Ramos (cell line): ENCODE results near the gene CDH13.
"Not testable (repeated sequence)": the region's sequence is repeated elsewhere in the genome, so short reads cannot be mapped to it uniquely, and the experiment has no call there.

Source experiments
- in situ Hi-C: fragments of 300-500 bp; cut with MboI; formaldehyde crosslinking; loops from one replicate; pipeline ENCODE4 v1.14.3; 2022; ENCODE audit warnings: low sequenced_read_pairs; ENCODE audit not compliant: unreplicated experiment

The CDH13 gene

GRCh38 chr16:82911925-82912324 lies 285.2 kb downstream of the CDH13 start:
- in situ Hi-C loops = no loop called here

- in situ Hi-C loops = no loop called here
Measured at GRCh38 chr16:82915139-82915824, 288.5 kb downstream of the CDH13 start.

GRCh38 chr16:82917886-82918595 lies 291.3 kb downstream of the CDH13 start:
- in situ Hi-C loops = no loop called here

DNA sequence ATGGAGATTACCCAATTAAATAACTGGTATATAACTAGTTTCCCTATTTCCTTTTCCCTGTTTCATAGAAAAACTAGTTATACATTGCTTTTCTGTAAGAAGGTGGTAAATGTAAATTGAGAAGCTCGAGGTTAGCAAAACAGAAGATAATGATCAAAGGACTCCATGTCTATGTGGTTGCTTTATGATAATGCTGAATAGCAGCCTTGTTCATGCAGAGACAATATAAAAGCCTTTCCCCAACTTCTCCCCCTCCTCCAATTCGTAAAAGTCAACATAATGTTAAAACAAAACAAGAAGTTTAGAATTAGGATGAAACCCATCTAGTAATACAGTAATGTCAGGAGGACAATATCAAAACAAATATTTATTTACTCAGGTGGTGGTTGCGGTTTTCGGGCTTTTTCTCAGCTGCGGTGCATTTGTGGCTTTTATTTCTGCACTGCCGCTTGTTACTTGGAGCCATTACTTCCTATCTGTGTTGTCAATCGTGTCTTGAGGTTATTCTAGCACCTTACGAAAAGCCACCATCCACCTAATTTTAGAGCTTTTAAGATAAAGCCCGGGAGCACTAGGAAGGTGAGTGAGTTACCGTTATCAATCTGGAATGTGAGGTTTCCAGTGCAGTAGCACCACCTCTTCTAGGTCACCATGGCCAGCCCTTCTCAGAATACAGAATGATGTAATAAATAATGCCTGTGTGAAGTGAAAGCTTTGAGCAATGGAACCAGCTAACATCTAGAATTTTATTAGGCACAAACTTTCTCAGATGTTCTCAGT lies 297.5 kb downstream of the CDH13 start:
- in situ Hi-C loops = no loop called here

DNA sequence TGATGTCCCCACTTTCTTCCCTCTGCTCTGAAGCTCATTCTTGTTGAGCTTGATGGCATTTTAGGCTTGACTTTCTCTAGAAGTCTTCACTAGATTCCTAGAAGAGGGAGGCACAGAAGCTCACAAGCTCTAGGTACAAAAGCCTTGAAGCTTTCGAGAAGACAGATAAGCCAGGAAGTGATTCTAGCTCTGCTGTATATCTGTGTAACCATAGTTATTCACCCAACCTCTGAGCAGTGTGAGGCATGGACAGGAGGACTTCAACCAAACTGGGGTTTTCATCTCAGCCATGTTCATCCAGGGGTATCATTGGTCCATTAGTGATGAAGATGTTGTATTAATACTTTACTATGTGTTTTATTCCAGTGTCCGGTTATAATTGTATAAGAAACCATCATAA lies 299.7 kb downstream of the CDH13 start:
- in situ Hi-C loops = no loop called here

GRCh38 chr16:82933933-82934332 lies 307.2 kb downstream of the CDH13 start:
- in situ Hi-C loops = not testable (repeated sequence)

DNA sequence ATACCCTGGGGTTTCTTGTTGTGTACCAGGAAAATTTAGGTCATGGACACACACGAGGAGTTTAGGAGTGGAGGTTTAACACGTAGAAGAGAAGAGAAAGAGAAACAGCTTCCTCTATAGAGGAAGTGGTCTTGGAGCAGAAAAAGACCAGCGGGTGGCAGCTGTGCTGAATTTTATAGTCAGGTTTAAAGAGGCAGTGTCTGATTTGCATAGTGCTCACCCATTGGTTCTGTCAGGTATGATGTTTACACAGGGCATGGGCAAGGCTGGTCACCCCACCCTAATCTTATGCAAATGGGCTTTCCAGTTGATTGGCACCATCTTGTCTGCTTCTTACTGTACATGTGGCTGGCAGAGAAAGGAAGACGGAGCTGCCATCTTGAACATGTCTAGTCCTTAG lies 309.0 kb downstream of the CDH13 start:
- in situ Hi-C loops = no loop called here

DNA sequence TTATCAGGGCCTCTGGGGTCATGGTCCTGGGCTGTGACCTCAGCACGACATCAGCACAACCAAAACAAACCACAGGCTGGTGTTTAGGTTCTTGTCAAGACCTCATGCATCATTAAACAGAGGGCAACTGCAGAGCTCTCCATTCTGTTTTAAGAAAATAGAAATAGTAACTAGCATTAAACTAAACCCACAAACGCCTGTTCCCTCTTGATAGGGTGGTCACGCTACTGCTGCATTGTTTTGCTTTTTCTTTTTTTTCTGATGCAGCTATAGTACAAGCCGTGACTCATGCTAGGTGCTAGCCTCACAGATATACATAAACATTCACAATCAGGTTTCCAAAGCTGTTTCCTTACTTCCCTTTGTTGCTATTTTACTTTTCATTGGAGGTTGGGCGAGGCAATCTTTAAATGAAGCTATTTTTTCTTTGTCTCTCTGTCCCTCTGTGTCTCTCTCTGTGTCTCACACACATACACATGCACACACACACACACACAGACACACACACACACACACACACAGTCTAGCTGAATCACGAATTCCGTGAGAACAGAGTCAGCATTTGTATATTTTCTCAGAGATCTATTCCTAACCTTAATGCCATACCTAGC lies 310.3 kb downstream of the CDH13 start:
- in situ Hi-C loops = no loop called here

DNA sequence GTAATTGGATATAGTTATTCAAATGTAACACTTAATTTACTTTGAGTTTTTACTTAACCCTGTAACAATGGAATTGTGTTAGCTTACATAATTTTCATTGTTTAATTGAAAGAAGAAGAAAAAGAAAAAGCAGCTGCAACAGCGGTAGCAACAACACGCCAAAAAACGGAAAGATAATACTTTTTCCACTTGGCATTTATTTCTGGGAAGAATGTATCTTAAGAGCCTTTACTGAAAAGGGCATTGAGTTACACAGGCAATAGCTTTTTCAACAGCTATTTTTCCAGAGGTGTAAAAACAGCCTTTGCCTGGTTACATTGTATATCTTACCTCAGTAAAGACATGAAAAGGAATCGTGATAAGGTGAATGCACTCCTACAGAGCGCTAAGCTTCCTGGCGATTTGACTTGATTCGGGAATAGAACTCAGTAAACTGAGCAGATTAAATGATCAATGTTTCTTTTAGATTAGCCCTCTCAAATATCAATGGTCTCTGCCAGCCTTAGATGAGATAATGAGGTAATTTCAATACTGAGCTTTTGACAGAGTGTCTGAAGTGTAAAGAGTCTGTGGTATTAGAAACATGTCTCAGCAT lies 311.3 kb downstream of the CDH13 start:
- in situ Hi-C loops = no loop called here

DNA sequence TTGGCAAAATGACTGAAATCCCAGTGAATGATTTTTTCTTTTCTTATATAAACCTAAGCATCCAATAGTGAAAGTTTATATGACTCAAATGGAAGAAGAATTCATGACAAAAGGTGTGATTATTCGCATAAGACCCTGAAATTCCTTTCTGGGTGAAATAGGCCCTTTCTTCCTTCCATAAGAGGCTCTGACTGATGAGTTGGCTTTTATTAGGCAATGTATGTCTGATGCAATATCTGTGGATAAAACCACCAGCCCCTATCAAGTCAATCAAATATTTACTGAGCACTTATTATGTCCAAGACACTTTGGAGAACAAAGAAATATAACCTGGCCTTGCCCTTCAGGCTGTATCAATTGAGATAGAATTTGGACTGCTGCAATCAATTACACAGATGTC lies 316.6 kb downstream of the CDH13 start:
- in situ Hi-C loops = no loop called here

GRCh38 chr16:82945420-82946101 lies 318.8 kb downstream of the CDH13 start:
- in situ Hi-C loops = no loop called here

DNA sequence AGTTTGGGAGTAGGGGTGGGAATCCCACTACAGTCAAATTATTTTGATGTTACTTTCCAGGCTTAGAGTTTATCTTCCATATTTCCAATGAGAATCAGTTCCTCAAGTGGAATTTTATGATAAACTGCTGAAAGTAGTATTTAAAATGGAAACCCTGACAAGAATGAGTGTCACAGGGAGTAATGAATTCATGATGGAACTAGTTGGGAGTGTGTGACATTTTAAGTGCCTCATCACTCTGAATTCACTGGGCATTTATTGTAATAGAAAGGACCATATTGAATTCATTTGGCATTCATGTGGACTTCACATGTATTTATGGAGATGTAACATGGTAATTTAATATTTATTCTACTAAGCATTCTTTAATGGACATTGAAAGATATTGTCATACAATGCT lies 320.9 kb downstream of the CDH13 start:
- in situ Hi-C loops = no loop called here

DNA sequence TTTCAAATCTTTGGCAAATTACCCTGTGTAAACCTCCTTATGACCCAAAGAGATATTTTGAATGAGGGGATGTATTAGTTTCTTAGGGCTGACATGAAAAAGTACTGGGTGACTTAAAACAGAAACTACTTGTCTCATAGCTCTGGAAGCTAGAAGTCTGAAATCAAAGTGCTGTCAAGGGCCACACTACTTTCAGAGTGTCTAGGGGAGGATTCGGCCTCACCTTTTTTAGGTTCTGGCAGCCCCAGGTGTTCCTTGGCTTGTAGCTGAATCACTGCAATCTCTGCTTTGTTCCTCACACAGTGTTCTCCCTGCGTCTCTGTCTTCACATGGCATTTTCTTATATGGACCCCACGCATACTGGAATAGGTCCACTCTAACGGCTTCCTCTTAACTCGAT lies 322.2 kb downstream of the CDH13 start:
- in situ Hi-C loops = no loop called here

GRCh38 chr16:82953517-82953916 lies 326.7 kb downstream of the CDH13 start:
- in situ Hi-C loops = no loop called here

GRCh38 chr16:82954224-82954929 lies 327.6 kb downstream of the CDH13 start:
- in situ Hi-C loops = no loop called here

GRCh38 chr16:82955741-82956348 lies 329.1 kb downstream of the CDH13 start:
- in situ Hi-C loops = no loop called here

- in situ Hi-C loops = no loop called here
Measured at GRCh38 chr16:82957212-82957611, 330.4 kb downstream of the CDH13 start.

GRCh38 chr16:82960918-82961317 lies 334.1 kb downstream of the CDH13 start:
- in situ Hi-C loops = no loop called here

GRCh38 chr16:82963653-82964052 lies 336.9 kb downstream of the CDH13 start:
- in situ Hi-C loops = no loop called here
